ENCODE data around the gene CFAP20. TPM values are rescaled to one million over a fixed set of nuclear protein-coding genes. Genes with fewer than 3 reads are reported as not detected.

CFAP20 gene
- total and polyA plus RNA-seq, 4 donors: 22.1 to 30.6 (median 24.6) TPM

GRCh38 chr16:58176608-58177352 lies 47.6 kb upstream of the CFAP20 start (continued):
- TF ChIP-seq, protein P1, sequence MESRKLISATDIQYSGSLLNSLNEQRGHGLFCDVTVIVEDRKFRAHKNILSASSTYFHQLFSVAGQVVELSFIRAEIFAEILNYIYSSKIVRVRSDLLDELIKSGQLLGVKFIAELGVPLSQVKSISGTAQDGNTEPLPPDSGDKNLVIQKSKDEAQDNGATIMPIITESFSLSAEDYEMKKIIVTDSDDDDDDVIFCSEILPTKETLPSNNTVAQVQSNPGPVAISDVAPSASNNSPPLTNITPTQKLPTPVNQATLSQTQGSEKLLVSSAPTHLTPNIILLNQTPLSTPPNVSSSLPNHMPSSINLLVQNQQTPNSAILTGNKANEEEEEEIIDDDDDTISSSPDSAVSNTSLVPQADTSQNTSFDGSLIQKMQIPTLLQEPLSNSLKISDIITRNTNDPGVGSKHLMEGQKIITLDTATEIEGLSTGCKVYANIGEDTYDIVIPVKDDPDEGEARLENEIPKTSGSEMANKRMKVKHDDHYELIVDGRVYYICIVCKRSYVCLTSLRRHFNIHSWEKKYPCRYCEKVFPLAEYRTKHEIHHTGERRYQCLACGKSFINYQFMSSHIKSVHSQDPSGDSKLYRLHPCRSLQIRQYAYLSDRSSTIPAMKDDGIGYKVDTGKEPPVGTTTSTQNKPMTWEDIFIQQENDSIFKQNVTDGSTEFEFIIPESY (IDR thresholded peaks at IDR 0.05): no peak

GRCh38 chr16:58170223-58170622 lies 41.0 kb upstream of the CFAP20 start:
- Histone ChIP-seq H3K4me1 (ENCODE audit: control insufficient read depth in 4 of 4, insufficient read depth in 4 of 4, low read length in 3 of 4) (no peaks in the 10 kb centered on the region), H3K27ac (ENCODE audit: low read depth in 1 of 2, low read length in 2 of 2) (no peak overlapping the region), H3K27me3 (ENCODE audit: control insufficient read depth in 4 of 4, insufficient read depth in 4 of 4, low read length in 3 of 4) (no peaks in the 10 kb centered on the region), H3K9me3 (ENCODE audit: control insufficient read depth in 4 of 4, low read length in 3 of 4) (no peaks in the 10 kb centered on the region), H3K9ac (ENCODE audit: low read depth in 1 of 2, low read length in 2 of 2) (no peak overlapping the region), H3K36me3 (ENCODE audit: control insufficient read depth in 4 of 4, insufficient read depth in 3 of 4, low read depth in 1 of 4, low read length in 3 of 4) (peaks cover 13 to 67% (median 44%) of the 10 kb centered on the region in 4 donors), H3K4me3 (ENCODE audit: low read depth in 1 of 3, low read length in 3 of 3) (no peak overlapping the region)
- 96% methylated on average over 2 of the region's 2 CpGs for WGBS
- TF ChIP-seq REST (IDR thresholded peaks at IDR 0.05) (no peak), NR2F2 (IDR thresholded peaks at IDR 0.05) (no peak), JUND (IDR thresholded peaks at IDR 0.05) (no peak), RXRA (IDR thresholded peaks at IDR 0.05) (no peak), TAF1 (conservative IDR thresholded peaks at IDR 0.05) (no peak)
- TF ChIP-seq, protein P1 (IDR thresholded peaks at IDR 0.05): no peak
- TF ChIP-seq, protein P2, sequence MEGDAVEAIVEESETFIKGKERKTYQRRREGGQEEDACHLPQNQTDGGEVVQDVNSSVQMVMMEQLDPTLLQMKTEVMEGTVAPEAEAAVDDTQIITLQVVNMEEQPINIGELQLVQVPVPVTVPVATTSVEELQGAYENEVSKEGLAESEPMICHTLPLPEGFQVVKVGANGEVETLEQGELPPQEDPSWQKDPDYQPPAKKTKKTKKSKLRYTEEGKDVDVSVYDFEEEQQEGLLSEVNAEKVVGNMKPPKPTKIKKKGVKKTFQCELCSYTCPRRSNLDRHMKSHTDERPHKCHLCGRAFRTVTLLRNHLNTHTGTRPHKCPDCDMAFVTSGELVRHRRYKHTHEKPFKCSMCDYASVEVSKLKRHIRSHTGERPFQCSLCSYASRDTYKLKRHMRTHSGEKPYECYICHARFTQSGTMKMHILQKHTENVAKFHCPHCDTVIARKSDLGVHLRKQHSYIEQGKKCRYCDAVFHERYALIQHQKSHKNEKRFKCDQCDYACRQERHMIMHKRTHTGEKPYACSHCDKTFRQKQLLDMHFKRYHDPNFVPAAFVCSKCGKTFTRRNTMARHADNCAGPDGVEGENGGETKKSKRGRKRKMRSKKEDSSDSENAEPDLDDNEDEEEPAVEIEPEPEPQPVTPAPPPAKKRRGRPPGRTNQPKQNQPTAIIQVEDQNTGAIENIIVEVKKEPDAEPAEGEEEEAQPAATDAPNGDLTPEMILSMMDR (IDR thresholded peaks at IDR 0.05; ENCODE audit: low read depth, low read length, missing input control): no peak
- TF ChIP-seq, protein P3, sequence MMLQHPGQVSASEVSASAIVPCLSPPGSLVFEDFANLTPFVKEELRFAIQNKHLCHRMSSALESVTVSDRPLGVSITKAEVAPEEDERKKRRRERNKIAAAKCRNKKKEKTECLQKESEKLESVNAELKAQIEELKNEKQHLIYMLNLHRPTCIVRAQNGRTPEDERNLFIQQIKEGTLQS (IDR thresholded peaks at IDR 0.05): no peak
- no peak for DNase-seq (ENCODE audit: low spot score)

Measured in liver (tissue), 9 donors.